Neural progenitor cell (in vitro differentiated cells): ENCODE results near the gene TMPRSS9.

Source experiments
- EZH2phosphoT487 ChIP-seq: fragments of 200-600 bp; sonication (generic); IDR thresholded peaks from 2 replicates; pipeline ENCODE4 v1.6.1; 2017; ENCODE audit warnings: antibody characterized with exemption
- TF ChIP-seq, protein P1 (sequence below): fragments of 200-600 bp; sonication (generic); IDR thresholded peaks from 2 replicates; pipeline ENCODE4 v1.5.1; 2017; ENCODE audit warnings: antibody characterized with exemption, mild to moderate bottlenecking

DNA sequence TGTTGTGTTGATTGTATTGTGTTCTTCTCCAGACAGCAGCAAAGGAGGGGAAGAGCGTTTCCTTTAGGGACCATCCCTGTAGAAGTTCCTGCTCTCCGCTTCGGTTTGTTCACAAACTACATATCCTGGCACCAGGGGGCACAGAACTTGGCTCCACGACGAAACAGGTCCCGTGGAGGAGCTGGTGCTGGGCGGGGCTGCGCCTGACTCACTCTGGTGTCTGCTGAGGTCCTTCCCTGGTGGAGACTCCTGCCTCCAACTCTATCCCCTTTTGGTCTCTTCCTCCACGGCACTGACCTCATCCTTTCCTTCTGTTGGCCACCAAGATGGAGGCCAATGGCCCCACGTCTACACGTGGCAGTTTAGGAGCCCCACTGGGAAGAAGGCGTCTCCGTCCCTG is 14.7 kb downstream of the TMPRSS9 start:
- TF ChIP-seq, protein P1, sequence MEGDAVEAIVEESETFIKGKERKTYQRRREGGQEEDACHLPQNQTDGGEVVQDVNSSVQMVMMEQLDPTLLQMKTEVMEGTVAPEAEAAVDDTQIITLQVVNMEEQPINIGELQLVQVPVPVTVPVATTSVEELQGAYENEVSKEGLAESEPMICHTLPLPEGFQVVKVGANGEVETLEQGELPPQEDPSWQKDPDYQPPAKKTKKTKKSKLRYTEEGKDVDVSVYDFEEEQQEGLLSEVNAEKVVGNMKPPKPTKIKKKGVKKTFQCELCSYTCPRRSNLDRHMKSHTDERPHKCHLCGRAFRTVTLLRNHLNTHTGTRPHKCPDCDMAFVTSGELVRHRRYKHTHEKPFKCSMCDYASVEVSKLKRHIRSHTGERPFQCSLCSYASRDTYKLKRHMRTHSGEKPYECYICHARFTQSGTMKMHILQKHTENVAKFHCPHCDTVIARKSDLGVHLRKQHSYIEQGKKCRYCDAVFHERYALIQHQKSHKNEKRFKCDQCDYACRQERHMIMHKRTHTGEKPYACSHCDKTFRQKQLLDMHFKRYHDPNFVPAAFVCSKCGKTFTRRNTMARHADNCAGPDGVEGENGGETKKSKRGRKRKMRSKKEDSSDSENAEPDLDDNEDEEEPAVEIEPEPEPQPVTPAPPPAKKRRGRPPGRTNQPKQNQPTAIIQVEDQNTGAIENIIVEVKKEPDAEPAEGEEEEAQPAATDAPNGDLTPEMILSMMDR: no peak
- TF ChIP-seq EZH2phosphoT487: no peak
